ENCODE data around the gene EEF2.
A peak's percentile ranks its signal among the peaks of the same experiment; 100 is the strongest.
"Not testable (repeated sequence)": the region's sequence is repeated elsewhere in the genome, so short reads cannot be mapped to it uniquely, and the experiment has no call there.

The EEF2 gene

GRCh38 chr19:4009990-4010807 lies 24.9 kb upstream of the EEF2 start:
- TF ChIP-seq CTCF (conservative IDR thresholded peaks at IDR 0.05; ENCODE audit: low read depth, low read length) = no peak
- no peak for DNase-seq (ENCODE audit: low read depth)
- no peak overlapping the region for H3K4me3 ChIP-seq (ENCODE audit: low read length)

- no peak for TF ChIP-seq CTCF (conservative IDR thresholded peaks at IDR 0.05; ENCODE audit: low read depth, low read length)
- DNase-seq (ENCODE audit: low read depth) = no peak
- H3K4me3 ChIP-seq (ENCODE audit: low read length) = peak overlapping the region; percentile 87
These were observed 22.7 kb upstream of the EEF2 start for GRCh38 chr19:4007836-4008539.

- H3K4me3 ChIP-seq (ENCODE audit: low read length) = peak within 1 kb of the TSS; percentile 87
- no peak for TF ChIP-seq CTCF (conservative IDR thresholded peaks at IDR 0.05; ENCODE audit: low read depth, low read length)
- peak; percentile 63 for DNase-seq (ENCODE audit: low read depth)
These were observed 22.0 kb upstream of the EEF2 start, which contains the start of gene PIAS4 for GRCh38 chr19:4007021-4007835. PIAS4 (plus strand) TSS chr19:4007736; CDS start chr19:4007761, 25 bp downstream.

GRCh38 chr19:4005436-4005835 lies 20.2 kb upstream of the EEF2 start:
- DNase-seq (ENCODE audit: low read depth); H3K4me3 ChIP-seq (ENCODE audit: low read length): not testable (repeated sequence)

GRCh38 chr19:4000798-4001197 lies 15.5 kb upstream of the EEF2 start:
- not testable (repeated sequence) for DNase-seq (ENCODE audit: low read depth); H3K4me3 ChIP-seq (ENCODE audit: low read length)

GRCh38 chr19:3998667-3999412 lies 13.6 kb upstream of the EEF2 start:
- H3K4me3 ChIP-seq (ENCODE audit: low read length); DNase-seq (ENCODE audit: low read depth): not testable (repeated sequence)

- DNase-seq (ENCODE audit: low read depth) = no peak
- H3K4me3 ChIP-seq (ENCODE audit: low read length) = no peak overlapping the region
- no peak for TF ChIP-seq CTCF (conservative IDR thresholded peaks at IDR 0.05; ENCODE audit: low read depth, low read length)
These were observed 10.3 kb upstream of the EEF2 start for GRCh38 chr19:3995607-3996006.

- TF ChIP-seq CTCF (conservative IDR thresholded peaks at IDR 0.05; ENCODE audit: low read depth, low read length) = no peak
- DNase-seq (ENCODE audit: low read depth) = no peak
- no peak overlapping the region for H3K4me3 ChIP-seq (ENCODE audit: low read length)
These were observed 5.5 kb upstream of the EEF2 start for GRCh38 chr19:3990815-3991117.

All from retinal pigment epithelial cell (primary cell).